Esophagus squamous epithelium (tissue), 5 donors: ENCODE results near the gene RABEP2. TPM values are rescaled to one million over a fixed set of nuclear protein-coding genes. Genes with fewer than 3 reads are reported as not detected.

Experiments
- DNase-seq: peaks from one replicate; lab custom pipeline; 2025; lab: John Stamatoyannopoulos, UW
- H3K27ac ChIP-seq, 4 donors: fragments of 200-600 bp; sonication (generic); one replicate each; pipeline ENCODE4 v1.5.1; 2016 to 2019; ENCODE audit warnings: mild to moderate bottlenecking in 1 of 4
- H3K27me3 ChIP-seq, 4 donors: fragments of 200-600 bp; sonication (generic); 1 replicate in 3 of 4; 2 replicates in 1 of 4; pipeline versions ENCODE4 v1.5.1 to v1.6.0; 2017 to 2021; ENCODE audit warnings: antibody characterized with exemption in 1 of 4
- H3K36me3 ChIP-seq, 3 donors: fragments of 200-600 bp; sonication (generic); one replicate each; pipeline ENCODE4 v1.5.1; 2016 to 2019
- H3K4me1 ChIP-seq, 3 donors: fragments of 200-600 bp; sonication (generic); one replicate each; pipeline ENCODE4 v1.5.1; 2017 to 2019
- H3K4me3 ChIP-seq, 4 donors: fragments of 200-600 bp; sonication (generic); 1 replicate in 3 of 4; 2 replicates in 1 of 4; pipeline ENCODE4 v1.5.1; 2016 to 2019; ENCODE audit warnings: mild to moderate bottlenecking in 2 of 4, moderate library complexity in 1 of 4
- H3K9me3 ChIP-seq, 3 donors: fragments of 200-600 bp; sonication (generic); one replicate each; pipeline ENCODE4 v1.5.1; 2016 to 2019
- CTCF ChIP-seq, 6 experiments: fragments of 450-650 bp in 4 of 6; fragments of 200-600 bp in 2 of 6; sonication (generic) in 2 of 6; IDR thresholded peaks; one replicate each; pipeline ENCODE4 v1.5.1; 2016 to 2019; ENCODE audit warnings: antibody characterized with exemption in 6 of 6, mild to moderate bottlenecking in 4 of 6, moderate library complexity in 4 of 6
- POLR2A ChIP-seq, 4 donors: fragments of 450-650 bp; IDR thresholded peaks; one replicate each; pipeline ENCODE4 v1.6.1; 2017; ENCODE audit warnings: antibody characterized with exemption in 4 of 4, mild to moderate bottlenecking in 4 of 4, moderate library complexity in 3 of 4
- WGBS, 2 donors: methylation state at CpG; one replicate each; pipeline ENCODE4 v1.1.5; 2018; 5-methylcytosine and 5-hydroxymethylcytosine counted together
- intact Hi-C: fragments of 100-400 bp; cut with DNase I; formaldehyde crosslinking; loops from one replicate; pipeline ENCODE4 v1.15.0; 2022
- total RNA-seq, 4 donors: library from RNA; depleted of rRNA; stranded (reverse); fragments of >200 nt; gene quantifications; one replicate each; pipeline ENCODE4 v1.1.0, GENCODE V29; 2016
- donor health status: DM: yes; HTN: yes; CAD: no.

Gene RABEP2
- total RNA-seq, 4 donors from 2014 or later, result 28.7 to 47.2 (median 37.2) TPM

- H3K27me3 ChIP-seq, result peaks cover 0 to 43% (median 0%) of the 10 kb centered on the region in 4 donors
- no peaks in the 10 kb centered on the region for H3K9me3 ChIP-seq
- H3K4me1 ChIP-seq, result peaks cover 12 to 28% (median 16%) of the 10 kb centered on the region in 3 donors
- TF ChIP-seq POLR2A (IDR thresholded peaks at IDR 0.05) (no peak), CTCF (IDR thresholded peaks at IDR 0.05) (peak in 3 of 6 experiments; percentile 10 to 36 (median 32))
- WGBS, 2 donors, result 1% methylated on average over 15 of the region's 66 CpGs; no CpG with 5 or more reads in 1 of the 2 donors
- peak overlapping the region in 2 of 4 donors; percentile 39 to 59 for H3K27ac ChIP-seq
- intact Hi-C loops, result no loop called here
- peak overlapping the region; percentile 56 to 75 (median 66) for H3K4me3 ChIP-seq
- DNase-seq, result peak; percentile 21
- H3K36me3 ChIP-seq, result no peaks in the 10 kb centered on the region
These were observed 45.0 kb downstream of the RABEP2 start for GRCh38 chr16:28879841-28880588.

- peak overlapping the region; percentile 56 to 75 (median 66) for H3K4me3 ChIP-seq
- intact Hi-C loops, result no loop called here
- TF ChIP-seq CTCF (IDR thresholded peaks at IDR 0.05), result no peak
- TF ChIP-seq POLR2A (IDR thresholded peaks at IDR 0.05), result no peak
- H3K4me1 ChIP-seq, result peaks cover 12 to 28% (median 16%) of the 10 kb centered on the region in 3 donors
- H3K9me3 ChIP-seq, result no peaks in the 10 kb centered on the region
- no peak for DNase-seq
- H3K27me3 ChIP-seq, result peaks cover 0 to 43% (median 0%) of the 10 kb centered on the region in 4 donors
- peaks cover 0 to 5% (median 0%) of the 10 kb centered on the region in 3 donors for H3K36me3 ChIP-seq
- 2 to 8% methylated on average over 9 to 11 of the region's 27 CpGs for WGBS, 2 donors
- peak overlapping the region in 2 of 4 donors; percentile 39 to 59 for H3K27ac ChIP-seq
These were observed 45.7 kb downstream of the RABEP2 start for GRCh38 chr16:28879261-28879840.

DNA sequence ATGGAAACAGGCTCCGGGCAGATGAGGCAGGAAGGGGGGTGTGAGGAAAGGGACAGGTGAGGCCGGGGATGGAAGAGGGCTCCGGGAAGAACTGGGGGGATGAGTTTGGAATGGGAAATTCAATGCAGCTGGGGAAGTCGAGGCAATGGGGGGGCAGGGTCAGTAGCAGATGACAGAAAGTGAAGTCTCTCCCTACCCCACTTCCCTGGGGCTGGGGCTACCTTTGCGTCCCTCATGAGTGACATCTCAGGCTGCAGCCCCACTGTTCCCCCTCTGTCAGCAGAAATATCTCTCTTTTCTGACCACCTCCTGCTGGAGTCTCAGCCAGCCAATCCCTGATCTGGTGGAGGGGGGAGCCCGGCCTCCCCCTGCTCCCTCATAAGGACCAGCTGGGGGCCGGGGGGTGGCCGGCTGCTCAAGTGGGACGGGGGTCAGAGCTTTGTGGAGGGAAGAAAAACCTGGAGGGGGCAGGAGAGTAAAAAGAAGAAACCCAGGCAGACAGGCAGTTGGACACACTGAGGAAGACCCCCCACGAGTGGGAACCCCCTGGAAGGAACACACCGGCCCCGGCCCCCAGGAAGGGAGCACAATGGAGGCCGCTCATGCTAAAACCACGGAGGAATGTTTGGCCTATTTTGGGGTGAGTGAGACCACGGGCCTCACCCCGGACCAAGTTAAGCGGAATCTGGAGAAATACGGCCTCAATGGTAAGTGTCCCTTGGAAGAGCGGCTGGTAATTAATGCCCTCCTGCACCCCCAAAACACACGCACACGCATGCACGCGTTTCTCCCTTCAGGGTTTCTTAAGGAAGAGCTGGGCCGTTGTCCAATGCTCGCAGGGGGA lies 46.7 kb downstream of the RABEP2 start, which contains the start of gene ATP2A1:
ATP2A1 (plus strand) TSS at position 406 of the 844 bp plus-strand sequence; CDS start at position 590, 184 bp downstream.
- H3K27ac ChIP-seq, result peak within 1 kb of the TSS in 1 of 4 donors; percentile 39
- peak within 1 kb of the TSS; percentile 56 to 75 (median 66) for H3K4me3 ChIP-seq
- no peaks in the 10 kb centered on the region for H3K9me3 ChIP-seq
- no peak for DNase-seq
- 69 to 74% methylated on average over 15 to 18 of the region's 25 CpGs for WGBS, 2 donors
- intact Hi-C loops, result no loop called here
- TF ChIP-seq CTCF (IDR thresholded peaks at IDR 0.05) (no peak), POLR2A (IDR thresholded peaks at IDR 0.05) (no peak)
- H3K4me1 ChIP-seq, result peaks cover 12 to 28% (median 16%) of the 10 kb centered on the region in 3 donors
- peaks cover 0 to 32% (median 0%) of the 10 kb centered on the region in 4 donors for H3K27me3 ChIP-seq
- peaks cover 0 to 16% (median 0%) of the 10 kb centered on the region in 3 donors for H3K36me3 ChIP-seq

DNA sequence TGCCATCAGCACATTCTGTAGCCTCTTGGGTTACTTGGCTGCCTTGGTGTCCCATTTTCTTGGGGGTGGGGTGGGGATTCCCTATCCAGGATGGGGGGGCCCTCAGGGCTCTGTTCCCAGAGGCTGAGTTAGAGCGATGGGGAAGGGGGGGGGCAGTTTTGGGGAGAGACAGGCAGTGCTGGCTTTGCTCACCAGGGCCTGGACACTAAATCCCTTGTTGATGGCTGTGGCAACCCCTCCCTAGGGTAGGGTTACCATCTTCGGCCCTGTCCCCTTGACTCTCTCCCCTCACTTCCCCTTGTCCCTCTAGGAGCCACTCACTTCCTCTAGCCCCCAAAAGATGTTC lies 47.4 kb downstream of the RABEP2 start:
- WGBS, 2 donors, result 59 to 100% methylated on average over 1 to 2 of the region's 2 CpGs
- TF ChIP-seq POLR2A (IDR thresholded peaks at IDR 0.05) (no peak), CTCF (IDR thresholded peaks at IDR 0.05) (no peak)

More for the DNA sequence above, 47.4 kb downstream of the RABEP2 start:
- DNase-seq, result no peak
- intact Hi-C loops, result no loop called here
- Histone ChIP-seq H3K4me3 (no peak overlapping the region), H3K27me3 (peaks cover 0 to 25% (median 0%) of the 10 kb centered on the region in 4 donors), H3K27ac (no peak overlapping the region), H3K4me1 (peaks cover 12 to 23% (median 16%) of the 10 kb centered on the region in 3 donors), H3K36me3 (peaks cover 4 to 22% (median 5%) of the 10 kb centered on the region in 3 donors), H3K9me3 (no peaks in the 10 kb centered on the region)
